GM20431 (cell line): ENCODE results near the gene ZNF688.
"Not testable (repeated sequence)": the region's sequence is repeated elsewhere in the genome, so short reads cannot be mapped to it uniquely, and the experiment has no call there.

ENCODE experiments used
- in situ Hi-C: fragments of 300-500 bp; cut with MseI, MboI; formaldehyde crosslinking; loops from one replicate; pipeline ENCODE4 v1.15.0; 2020; ENCODE audit warnings: low sequenced_read_pairs; ENCODE audit not compliant: unreplicated experiment

Gene ZNF688

DNA sequence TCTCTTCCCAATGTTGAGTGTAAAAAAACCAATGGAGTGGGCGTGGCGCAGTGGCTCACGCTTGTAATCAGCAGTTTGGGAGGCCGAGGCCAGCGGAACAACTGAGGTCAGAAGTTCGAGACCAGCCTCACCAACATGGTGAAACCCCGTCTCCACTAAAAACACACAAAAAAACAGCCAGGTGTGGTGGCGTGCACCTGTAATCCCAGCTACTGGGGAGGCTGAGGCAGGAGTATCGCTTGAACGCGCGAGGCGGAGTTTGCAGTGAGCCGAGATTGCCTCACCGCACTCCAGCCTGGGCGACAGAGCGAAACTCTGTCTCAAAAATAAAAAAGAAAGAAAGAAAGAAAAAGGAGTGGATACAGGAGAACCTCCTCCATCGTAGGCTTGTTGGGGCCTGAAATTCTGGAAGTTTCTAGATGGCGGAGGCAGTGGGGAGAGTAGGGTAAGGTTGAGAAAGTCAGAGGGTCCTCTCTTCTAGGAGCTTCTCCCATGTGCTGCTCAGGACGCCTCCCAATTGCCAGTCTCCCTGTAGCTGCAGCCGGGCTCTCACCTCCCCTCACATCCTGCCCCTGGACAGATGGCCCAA, 12.6 kb downstream of the ZNF688 start:
- in situ Hi-C loops: no loop called here

DNA sequence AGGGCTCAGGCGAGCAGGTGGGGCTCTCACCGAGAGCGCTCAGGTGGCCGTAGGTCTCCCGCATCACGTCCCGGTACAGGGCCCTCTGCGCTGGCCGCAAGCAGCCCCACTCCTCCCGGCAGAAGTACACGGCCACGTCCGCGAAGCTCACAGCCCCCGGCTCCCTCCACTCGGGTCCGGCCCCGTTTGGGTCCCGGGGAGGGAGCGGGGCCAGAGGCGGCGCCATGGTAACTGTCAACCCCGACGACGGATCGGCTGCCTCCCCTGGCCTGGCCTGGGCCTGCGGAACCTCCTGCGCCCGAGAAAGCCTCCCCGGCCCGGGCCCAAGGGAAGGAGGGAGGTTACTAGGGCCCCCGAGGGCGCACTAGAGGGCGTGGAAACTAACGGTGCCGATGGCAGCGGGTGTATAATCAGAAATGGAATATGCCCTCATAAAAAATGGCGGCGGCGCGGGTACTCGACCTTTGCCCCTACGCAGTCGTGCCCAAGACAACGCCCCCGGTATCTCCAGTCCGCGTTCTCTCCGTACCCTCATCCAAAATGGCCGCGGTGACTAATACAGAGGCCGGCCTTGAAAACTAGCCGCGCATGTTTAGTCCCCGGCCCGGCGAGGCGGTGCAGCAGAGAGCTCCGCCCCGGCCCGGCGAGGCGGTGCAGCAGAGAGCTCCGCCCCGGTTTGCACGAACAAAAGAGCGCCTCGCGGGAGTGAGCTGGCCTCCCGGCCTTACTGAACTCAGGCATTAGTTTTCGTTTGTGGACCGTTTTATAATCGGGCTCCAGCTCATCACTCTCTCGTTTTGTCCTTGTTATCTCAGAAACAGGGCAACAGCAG, 13.3 kb downstream of the ZNF688 start, which contains the start of gene ZNF764:
ZNF764 (minus strand) TSS at position 418 of the 832 bp plus-strand sequence; CDS start at position 226, 192 bp downstream.
- in situ Hi-C loops: no loop called here

GRCh38 chr16:30557707-30557956, 13.9 kb downstream of the ZNF688 start:
- in situ Hi-C loops: no loop called here

- in situ Hi-C loops: no loop called here
Measured at GRCh38 chr16:30556125-30556473, 15.4 kb downstream of the ZNF688 start.

GRCh38 chr16:30555315-30556124, 16.0 kb downstream of the ZNF688 start:
- in situ Hi-C loops: no loop called here

DNA sequence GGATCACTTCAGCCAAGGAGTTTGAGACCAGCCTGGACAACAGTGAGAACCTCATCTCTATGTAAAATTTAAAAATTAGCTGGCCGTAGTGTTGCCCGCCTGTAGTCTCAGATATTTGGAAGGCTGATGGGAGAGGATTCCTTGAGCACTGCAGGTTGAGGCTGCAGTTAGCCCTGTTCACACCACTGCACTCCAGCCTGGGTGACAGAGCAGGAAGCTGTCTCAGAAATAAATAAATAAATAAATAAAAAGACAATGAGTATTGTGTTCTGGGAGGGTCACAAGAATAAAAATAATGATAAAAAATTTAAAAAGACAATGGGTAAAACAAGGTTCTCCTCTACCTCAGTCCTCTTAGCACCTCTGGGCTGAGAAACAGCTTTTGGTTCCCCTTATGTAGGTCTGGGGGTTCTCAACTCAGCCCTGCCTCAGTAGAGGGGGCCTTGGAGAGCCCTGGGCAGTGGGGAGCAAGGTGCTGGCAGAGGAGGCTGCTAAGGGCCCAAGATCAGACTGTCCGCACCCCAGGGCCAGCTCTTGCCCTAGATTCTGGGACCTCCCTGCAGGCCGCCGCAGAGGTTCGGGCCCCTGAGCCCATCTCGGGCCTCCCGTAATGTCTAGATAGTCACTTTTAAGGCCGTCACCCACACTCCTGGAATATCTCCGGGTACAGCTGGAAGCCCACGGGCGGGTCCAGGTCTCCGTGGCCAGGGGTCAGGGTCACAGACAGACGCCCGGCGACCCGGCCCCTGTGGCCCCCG, 16.8 kb downstream of the ZNF688 start:
- in situ Hi-C loops: no loop called here

DNA sequence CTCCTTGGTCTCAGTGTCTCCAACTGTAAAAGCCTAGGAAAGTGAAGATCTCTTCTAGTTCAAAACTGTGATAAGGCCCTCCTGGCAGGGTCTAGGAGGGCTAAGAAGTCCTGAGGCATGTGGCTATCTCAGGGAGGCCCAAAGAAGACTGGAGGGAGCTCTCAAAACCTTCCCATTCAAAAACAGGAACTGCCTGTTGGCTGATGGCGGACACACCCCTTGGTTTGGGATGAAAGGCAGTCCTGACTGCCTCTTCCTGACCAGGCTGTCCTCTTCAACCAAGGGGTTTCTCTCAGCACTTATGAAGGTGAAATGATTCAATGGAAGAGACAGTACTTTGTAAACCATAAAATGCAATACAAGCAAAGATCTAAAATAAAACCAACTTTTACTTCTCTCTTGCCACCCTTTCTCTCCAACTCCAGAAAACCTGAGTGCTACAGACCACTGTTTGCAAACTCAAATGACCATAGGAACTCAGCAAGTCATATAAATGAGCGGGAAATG, 18.1 kb downstream of the ZNF688 start:
- in situ Hi-C loops: no loop called here

- in situ Hi-C loops: no loop called here
Measured at GRCh38 chr16:30552956-30553355, 18.6 kb downstream of the ZNF688 start.

DNA sequence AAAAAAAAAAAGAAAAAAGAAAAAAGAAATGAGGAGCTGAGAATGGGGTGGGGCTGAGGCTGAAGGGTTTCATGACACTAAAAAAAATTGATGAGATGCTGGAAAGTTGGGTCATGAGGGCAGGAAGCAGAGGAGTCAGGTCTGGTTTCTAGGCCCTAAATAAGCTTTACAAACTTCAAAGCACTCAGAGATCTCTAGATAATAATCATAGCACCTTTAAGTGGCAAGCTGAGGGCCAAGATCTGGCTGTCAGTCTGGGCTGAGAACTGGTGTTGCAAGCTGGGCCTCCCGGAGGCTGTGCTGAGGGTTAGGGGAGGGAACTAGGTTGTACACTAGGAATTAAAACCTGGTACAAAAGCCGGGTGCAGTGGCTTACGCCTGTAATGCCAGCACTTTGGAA, 19.7 kb downstream of the ZNF688 start:
- in situ Hi-C loops: no loop called here

- in situ Hi-C loops: no loop called here
Measured at GRCh38 chr16:30548416-30549253, 22.9 kb downstream of the ZNF688 start.

- in situ Hi-C loops: no loop called here
Measured at GRCh38 chr16:30546115-30546514, 25.4 kb downstream of the ZNF688 start.

- in situ Hi-C loops: no loop called here
Measured at GRCh38 chr16:30543067-30543466, 28.4 kb downstream of the ZNF688 start.

DNA sequence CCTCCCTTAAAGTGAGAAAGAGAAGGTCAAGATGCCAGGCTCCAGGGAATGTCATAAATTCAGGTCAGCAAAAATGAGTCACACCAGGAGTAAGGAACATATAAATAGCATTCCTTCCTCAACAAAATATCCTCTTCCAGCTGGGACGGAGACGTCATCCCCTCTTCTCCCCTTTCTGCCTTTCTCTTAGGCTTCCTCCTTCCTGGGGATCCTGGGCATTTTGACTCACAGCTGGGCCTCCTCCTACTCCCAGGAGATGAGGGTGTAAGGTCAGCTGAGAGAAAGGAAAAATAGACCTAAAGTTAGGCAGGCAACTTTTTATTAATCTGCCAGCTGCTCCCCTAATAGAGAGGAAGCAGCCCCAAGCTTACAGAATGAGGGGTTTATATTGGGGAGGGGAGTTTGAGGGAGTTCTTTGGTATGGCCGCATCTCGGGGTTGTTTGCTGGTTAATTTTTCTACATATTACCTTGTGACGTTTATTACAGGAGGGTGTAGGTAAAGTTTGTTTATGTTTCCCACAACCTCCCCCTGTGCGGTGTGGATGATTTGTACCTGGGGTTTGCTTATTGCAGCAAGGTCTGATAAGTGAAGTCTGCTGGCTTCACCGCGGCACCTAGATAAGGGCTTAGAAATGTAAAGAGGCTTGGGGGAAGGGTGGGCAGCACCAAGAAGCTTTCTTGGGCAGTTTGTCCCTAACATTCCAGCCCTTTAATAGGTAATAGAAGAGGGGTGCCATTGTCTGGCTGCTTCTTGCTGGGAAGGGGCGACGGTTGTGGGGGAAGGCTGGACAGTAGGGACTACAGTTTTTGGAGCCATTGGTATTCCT, 29.8 kb downstream of the ZNF688 start:
- in situ Hi-C loops: no loop called here

GRCh38 chr16:30540916-30541464, 30.5 kb downstream of the ZNF688 start:
- in situ Hi-C loops: not testable (repeated sequence)

DNA sequence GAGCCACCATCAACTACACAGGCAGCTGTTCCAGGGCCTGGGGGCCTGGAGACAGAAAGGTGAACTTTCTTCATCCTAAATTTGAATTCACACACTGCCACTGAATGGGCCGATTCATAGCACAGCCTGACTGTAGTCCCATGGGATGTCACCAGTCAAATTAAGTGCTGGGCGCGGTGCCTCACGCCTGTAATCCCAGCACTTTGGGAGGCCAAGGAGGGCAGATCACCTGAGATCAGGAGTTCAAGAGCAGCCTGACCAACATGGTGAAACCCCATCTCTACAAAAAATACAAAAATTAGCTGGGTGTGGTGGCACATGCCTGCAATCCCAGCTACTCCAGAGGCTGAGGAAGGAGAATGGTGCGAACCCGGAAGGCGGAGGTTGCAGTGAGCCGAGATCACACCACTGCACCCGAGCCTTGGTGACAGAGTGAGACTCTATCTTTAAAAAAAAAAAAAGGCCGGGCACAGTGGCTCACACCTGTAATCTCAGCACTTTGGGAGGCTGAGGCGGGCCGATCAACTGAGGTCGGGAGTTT, 31.5 kb downstream of the ZNF688 start:
- in situ Hi-C loops: not testable (repeated sequence)

DNA sequence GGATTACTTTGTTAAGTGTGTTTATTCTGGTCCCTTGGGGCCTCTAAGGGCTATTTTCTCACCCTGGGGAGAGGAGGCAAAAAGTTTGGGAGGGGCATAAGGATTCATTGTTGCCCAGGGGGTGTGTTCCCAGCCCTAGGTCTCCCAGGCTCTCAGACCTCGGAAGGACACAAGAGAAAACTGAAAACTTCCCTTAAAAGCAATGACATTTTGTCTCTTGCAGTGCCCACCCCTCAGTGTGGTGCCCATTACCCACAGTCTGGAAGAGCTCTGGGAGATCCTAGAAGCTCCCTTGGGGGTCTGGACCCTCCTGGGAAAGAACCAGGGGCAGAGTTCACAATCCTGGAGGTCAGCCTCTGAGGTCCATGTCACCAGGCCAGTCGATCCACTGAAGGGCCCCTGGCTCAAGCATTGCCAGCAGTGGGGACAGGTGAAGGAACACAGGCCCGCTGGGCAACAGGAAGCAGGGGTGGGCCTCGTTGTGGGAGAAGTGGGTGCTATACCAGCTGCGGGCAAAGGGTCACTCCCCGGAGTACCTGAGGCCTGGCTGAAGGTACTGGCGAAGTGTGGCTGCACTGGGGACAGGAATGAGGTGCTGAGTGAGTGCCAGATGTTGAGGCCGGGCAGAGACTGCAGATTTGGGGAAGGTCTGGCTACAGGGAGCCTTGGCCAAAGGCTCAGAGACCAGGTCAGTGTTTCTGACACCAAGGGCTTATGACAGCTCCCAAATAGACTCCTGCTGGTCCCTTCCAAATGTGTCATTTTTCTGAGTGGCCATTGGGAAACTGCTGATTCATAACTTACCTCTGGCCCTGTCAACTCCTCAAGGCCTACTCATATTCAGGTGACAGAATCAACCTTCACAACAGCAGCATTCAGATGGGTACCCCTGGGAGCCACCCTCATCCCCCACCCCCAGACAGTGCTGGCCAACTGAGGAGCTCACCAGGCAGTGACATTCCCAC, 32.2 kb downstream of the ZNF688 start:
- in situ Hi-C loops: no loop called here
